Measurements from ENCODE around the gene TMPRSS7.
"Not testable (repeated sequence)": the region's sequence is repeated elsewhere in the genome, so short reads cannot be mapped to it uniquely, and the experiment has no call there.

Gene TMPRSS7

DNA sequence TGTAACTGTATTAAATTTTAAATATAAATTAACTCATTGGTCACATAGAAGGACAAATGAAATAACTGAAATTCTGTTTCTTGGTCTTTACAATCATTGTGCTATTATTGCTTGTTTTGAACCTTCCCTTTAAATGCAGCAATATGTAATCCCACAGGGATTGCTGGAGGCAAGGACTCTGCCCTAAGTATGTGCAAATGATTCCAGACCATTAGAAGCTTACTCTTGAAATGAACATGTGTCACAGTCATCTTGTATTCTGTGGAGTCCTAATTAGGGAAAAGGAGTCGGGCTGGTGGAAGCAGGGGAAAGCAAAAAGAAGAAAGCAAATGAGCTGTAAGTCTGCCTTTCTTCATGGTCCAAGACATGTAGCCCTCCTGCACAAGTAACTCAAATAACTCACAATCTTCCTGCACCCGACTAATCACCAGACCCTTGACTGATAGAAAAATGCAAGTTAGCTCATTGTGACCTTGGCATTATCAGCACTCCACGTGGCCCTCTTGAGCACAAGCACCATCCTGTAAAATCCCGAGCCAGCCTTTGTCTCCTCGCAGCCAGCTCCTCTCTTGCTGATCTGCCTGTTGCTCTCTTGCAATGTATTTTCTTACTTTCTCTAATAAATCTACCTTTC, 2.3 kb upstream of the TMPRSS7 start:
- Histone ChIP-seq H3K9me3 (ENCODE audit: control insufficient read depth, low read length) (no peaks in the 10 kb centered on the region), H3K27ac (ENCODE audit: insufficient read depth, low read depth, low read length, poor library complexity, severe bottlenecking) (no peak overlapping the region), H3K27me3 (ENCODE audit: control insufficient read depth, insufficient read depth, low read length, poor library complexity, severe bottlenecking) (no peaks in the 10 kb centered on the region), H3K36me3 (ENCODE audit: control insufficient read depth, insufficient read depth, low read length) (no peaks in the 10 kb centered on the region), H3K4me1 (ENCODE audit: control insufficient read depth, insufficient read depth, low read length) (no peaks in the 10 kb centered on the region), H3K4me3 (ENCODE audit: insufficient read depth, low read depth, low read length) (no peak overlapping the region)
- WGBS, 2 experiments, result 92% methylated on average over 5 of the region's 5 CpGs

GRCh38 chr3:112035241-112035640, 705 bp downstream of the TMPRSS7 start:
- Histone ChIP-seq H3K27me3 (ENCODE audit: control insufficient read depth, insufficient read depth, low read length, poor library complexity, severe bottlenecking) (no peaks in the 10 kb centered on the region), H3K9me3 (ENCODE audit: control insufficient read depth, low read length) (no peaks in the 10 kb centered on the region), H3K27ac (ENCODE audit: insufficient read depth, low read depth, low read length, poor library complexity, severe bottlenecking) (no peak overlapping the region), H3K4me3 (ENCODE audit: insufficient read depth, low read depth, low read length) (no peak overlapping the region), H3K4me1 (ENCODE audit: control insufficient read depth, insufficient read depth, low read length) (no peaks in the 10 kb centered on the region), H3K36me3 (ENCODE audit: control insufficient read depth, insufficient read depth, low read length) (no peaks in the 10 kb centered on the region)
- 75 to 76% methylated on average over 3 of the region's 3 CpGs for WGBS, 2 experiments

DNA sequence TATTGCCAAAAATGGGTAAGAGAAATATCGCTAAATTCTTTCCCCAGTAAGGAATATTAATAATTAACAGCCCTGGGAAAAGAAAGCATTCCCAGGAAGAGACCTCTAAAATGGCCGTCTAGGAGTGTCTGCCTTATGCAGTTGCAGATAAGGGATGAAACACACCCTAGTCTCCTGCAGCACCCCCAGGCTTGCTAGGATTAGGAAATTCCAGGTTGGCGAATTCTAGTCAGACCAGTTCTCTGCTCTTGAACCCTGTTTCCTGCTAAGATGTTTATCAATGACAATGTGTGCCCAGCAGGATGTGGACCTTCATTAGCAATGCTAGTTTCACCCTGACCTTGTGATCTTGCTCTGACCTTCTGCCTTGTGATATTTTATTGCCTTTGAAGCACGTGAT, 2.7 kb downstream of the TMPRSS7 start:
- H3K9me3 ChIP-seq (ENCODE audit: control insufficient read depth, low read length); H3K27me3 ChIP-seq (ENCODE audit: control insufficient read depth, insufficient read depth, low read length, poor library complexity, severe bottlenecking); H3K27ac ChIP-seq (ENCODE audit: insufficient read depth, low read depth, low read length, poor library complexity, severe bottlenecking); H3K36me3 ChIP-seq (ENCODE audit: control insufficient read depth, insufficient read depth, low read length); H3K4me3 ChIP-seq (ENCODE audit: insufficient read depth, low read depth, low read length); H3K4me1 ChIP-seq (ENCODE audit: control insufficient read depth, insufficient read depth, low read length): not testable (repeated sequence)
- WGBS, 2 experiments, result 70 to 90% methylated on average over 2 to 4 of the region's 4 CpGs

- Histone ChIP-seq H3K9me3 (ENCODE audit: control insufficient read depth, low read length) (no peaks in the 10 kb centered on the region), H3K4me3 (ENCODE audit: insufficient read depth, low read depth, low read length) (no peak overlapping the region), H3K27me3 (ENCODE audit: control insufficient read depth, insufficient read depth, low read length, poor library complexity, severe bottlenecking) (no peaks in the 10 kb centered on the region), H3K4me1 (ENCODE audit: control insufficient read depth, insufficient read depth, low read length) (no peaks in the 10 kb centered on the region), H3K36me3 (ENCODE audit: control insufficient read depth, insufficient read depth, low read length) (no peaks in the 10 kb centered on the region), H3K27ac (ENCODE audit: insufficient read depth, low read depth, low read length, poor library complexity, severe bottlenecking) (no peak overlapping the region)
- 93 to 96% methylated on average over 2 to 3 of the region's 3 CpGs for WGBS, 2 experiments
These were observed 4.3 kb downstream of the TMPRSS7 start for GRCh38 chr3:112038863-112039262.

DNA sequence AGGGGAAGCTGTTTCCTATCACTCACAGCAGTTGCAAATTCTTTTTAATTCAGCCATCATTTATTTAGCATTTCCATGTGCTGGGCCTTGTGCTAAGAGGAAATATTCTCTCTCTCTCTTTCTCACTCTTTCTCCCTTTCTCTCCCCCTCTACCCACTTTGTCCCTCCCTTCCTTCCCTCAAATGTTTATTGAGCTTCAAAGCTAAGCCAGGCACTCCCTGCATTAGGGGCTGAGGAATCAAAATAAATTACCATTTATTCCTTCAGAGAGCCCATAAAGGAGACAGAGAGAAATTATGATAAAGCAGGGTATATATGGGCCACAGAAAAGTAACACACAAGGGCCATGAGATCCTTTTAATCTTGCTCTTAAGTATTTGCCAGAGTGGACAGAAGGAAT, 6.8 kb downstream of the TMPRSS7 start:
- H3K9me3 ChIP-seq (ENCODE audit: control insufficient read depth, low read length), result no peaks in the 10 kb centered on the region
- no peaks in the 10 kb centered on the region for H3K27me3 ChIP-seq (ENCODE audit: control insufficient read depth, insufficient read depth, low read length, poor library complexity, severe bottlenecking)
- H3K4me3 ChIP-seq (ENCODE audit: insufficient read depth, low read depth, low read length), result no peak overlapping the region
- no peaks in the 10 kb centered on the region for H3K36me3 ChIP-seq (ENCODE audit: control insufficient read depth, insufficient read depth, low read length)
- H3K4me1 ChIP-seq (ENCODE audit: control insufficient read depth, insufficient read depth, low read length), result no peaks in the 10 kb centered on the region
- H3K27ac ChIP-seq (ENCODE audit: insufficient read depth, low read depth, low read length, poor library complexity, severe bottlenecking), result no peak overlapping the region

- no peaks in the 10 kb centered on the region for H3K27me3 ChIP-seq (ENCODE audit: control insufficient read depth, insufficient read depth, low read length, poor library complexity, severe bottlenecking)
- H3K4me3 ChIP-seq (ENCODE audit: insufficient read depth, low read depth, low read length), result no peak overlapping the region
- WGBS, 2 experiments, result 84 to 89% methylated on average over 6 of the region's 6 CpGs
- no peaks in the 10 kb centered on the region for H3K36me3 ChIP-seq (ENCODE audit: control insufficient read depth, insufficient read depth, low read length)
- H3K27ac ChIP-seq (ENCODE audit: insufficient read depth, low read depth, low read length, poor library complexity, severe bottlenecking), result no peak overlapping the region
- no peaks in the 10 kb centered on the region for H3K4me1 ChIP-seq (ENCODE audit: control insufficient read depth, insufficient read depth, low read length)
- H3K9me3 ChIP-seq (ENCODE audit: control insufficient read depth, low read length), result no peaks in the 10 kb centered on the region
These were observed 8.3 kb downstream of the TMPRSS7 start for GRCh38 chr3:112042842-112043280.

GRCh38 chr3:112043621-112044201, 9.2 kb downstream of the TMPRSS7 start:
- Histone ChIP-seq H3K27ac (ENCODE audit: insufficient read depth, low read depth, low read length, poor library complexity, severe bottlenecking) (no peak overlapping the region), H3K36me3 (ENCODE audit: control insufficient read depth, insufficient read depth, low read length) (no peaks in the 10 kb centered on the region), H3K4me3 (ENCODE audit: insufficient read depth, low read depth, low read length) (no peak overlapping the region), H3K9me3 (ENCODE audit: control insufficient read depth, low read length) (no peaks in the 10 kb centered on the region), H3K4me1 (ENCODE audit: control insufficient read depth, insufficient read depth, low read length) (no peaks in the 10 kb centered on the region), H3K27me3 (ENCODE audit: control insufficient read depth, insufficient read depth, low read length, poor library complexity, severe bottlenecking) (no peaks in the 10 kb centered on the region)
- 8% methylated on average over 7 of the region's 7 CpGs for WGBS, 2 experiments

DNA sequence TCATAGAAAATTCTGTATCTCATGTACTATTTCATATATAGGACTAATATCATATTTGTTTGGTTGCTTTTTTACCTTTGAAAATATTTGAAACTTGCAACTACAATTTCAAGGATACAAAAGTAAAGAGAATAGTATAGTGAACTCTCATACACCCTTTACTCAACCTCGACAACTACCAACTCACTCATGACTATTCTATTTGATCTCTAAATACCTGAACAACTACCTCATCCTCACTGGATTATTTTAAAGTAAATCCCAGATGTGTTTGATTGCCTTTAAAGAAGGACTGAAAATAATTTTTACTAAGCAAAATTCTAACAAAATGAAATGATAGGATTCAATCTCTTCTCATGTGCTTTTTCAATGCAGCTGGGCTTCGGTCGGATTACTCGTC, 12.1 kb downstream of the TMPRSS7 start:
- H3K4me1 ChIP-seq (ENCODE audit: control insufficient read depth, insufficient read depth, low read length), result no peaks in the 10 kb centered on the region
- no peaks in the 10 kb centered on the region for H3K27me3 ChIP-seq (ENCODE audit: control insufficient read depth, insufficient read depth, low read length, poor library complexity, severe bottlenecking)
- no peak overlapping the region for H3K27ac ChIP-seq (ENCODE audit: insufficient read depth, low read depth, low read length, poor library complexity, severe bottlenecking)
- no peak overlapping the region for H3K4me3 ChIP-seq (ENCODE audit: insufficient read depth, low read depth, low read length)
- no peaks in the 10 kb centered on the region for H3K9me3 ChIP-seq (ENCODE audit: control insufficient read depth, low read length)
- H3K36me3 ChIP-seq (ENCODE audit: control insufficient read depth, insufficient read depth, low read length), result no peaks in the 10 kb centered on the region
- WGBS, 2 experiments, result 75% methylated on average over 4 of the region's 4 CpGs; no CpG with 5 or more reads in 1 of the 2 experiments

GRCh38 chr3:112047264-112047663, 12.7 kb downstream of the TMPRSS7 start:
- no peaks in the 10 kb centered on the region for H3K9me3 ChIP-seq (ENCODE audit: control insufficient read depth, low read length)
- H3K27me3 ChIP-seq (ENCODE audit: control insufficient read depth, insufficient read depth, low read length, poor library complexity, severe bottlenecking), result no peaks in the 10 kb centered on the region
- no peaks in the 10 kb centered on the region for H3K36me3 ChIP-seq (ENCODE audit: control insufficient read depth, insufficient read depth, low read length)
- no peak overlapping the region for H3K27ac ChIP-seq (ENCODE audit: insufficient read depth, low read depth, low read length, poor library complexity, severe bottlenecking)
- no peaks in the 10 kb centered on the region for H3K4me1 ChIP-seq (ENCODE audit: control insufficient read depth, insufficient read depth, low read length)
- 78 to 83% methylated on average over 1 of the region's 1 CpG for WGBS, 2 experiments
- no peak overlapping the region for H3K4me3 ChIP-seq (ENCODE audit: insufficient read depth, low read depth, low read length)

- no peak overlapping the region for H3K27ac ChIP-seq (ENCODE audit: insufficient read depth, low read depth, low read length, poor library complexity, severe bottlenecking)
- 58 to 59% methylated on average over 8 of the region's 8 CpGs for WGBS, 2 experiments
These were observed 14.4 kb downstream of the TMPRSS7 start for GRCh38 chr3:112048911-112049310.

More at GRCh38 chr3:112048911-112049310, 14.4 kb downstream of the TMPRSS7 start:
- H3K27me3 ChIP-seq (ENCODE audit: control insufficient read depth, insufficient read depth, low read length, poor library complexity, severe bottlenecking), result no peaks in the 10 kb centered on the region
- H3K9me3 ChIP-seq (ENCODE audit: control insufficient read depth, low read length), result no peaks in the 10 kb centered on the region
- H3K4me1 ChIP-seq (ENCODE audit: control insufficient read depth, insufficient read depth, low read length), result peaks cover 15% of the 10 kb centered on the region
- no peak overlapping the region for H3K4me3 ChIP-seq (ENCODE audit: insufficient read depth, low read depth, low read length)
- no peaks in the 10 kb centered on the region for H3K36me3 ChIP-seq (ENCODE audit: control insufficient read depth, insufficient read depth, low read length)

All from ectodermal cell (in vitro differentiated cells).